ENCODE results near the gene CEMIP.

The CEMIP gene

DNA sequence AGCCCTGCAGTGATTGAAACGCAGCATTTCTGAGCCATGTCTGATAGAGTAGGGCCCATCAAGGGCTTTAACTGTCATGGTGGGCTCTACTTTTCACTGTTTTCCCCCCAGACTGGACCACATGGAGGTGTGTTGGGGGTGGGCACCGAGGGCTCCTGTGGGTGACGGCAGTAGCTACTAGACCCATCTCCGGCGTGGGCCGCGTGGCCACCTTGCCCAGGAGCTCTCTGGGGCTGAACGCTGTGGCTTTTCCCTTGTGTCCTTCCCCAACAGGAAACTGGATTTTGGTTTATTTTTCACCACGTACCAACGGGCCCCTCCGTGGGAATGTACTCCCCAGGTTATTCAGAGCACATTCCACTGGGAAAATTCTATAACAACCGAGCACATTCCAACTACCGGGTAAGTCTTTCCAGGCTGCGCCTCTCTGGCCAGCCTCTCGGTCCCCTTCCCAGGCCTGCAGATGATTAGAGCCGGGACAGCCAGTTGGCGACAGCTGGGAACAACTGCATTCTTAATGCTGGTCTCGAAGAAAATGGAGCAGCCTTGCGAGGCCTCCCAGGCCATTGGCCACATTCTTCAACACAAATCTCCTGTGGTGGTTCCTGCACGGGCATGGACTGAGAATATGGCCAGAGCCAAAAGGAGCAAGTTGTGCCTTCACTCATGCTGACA lies 142.7 kb downstream of the CEMIP start:
- TF ChIP-seq, protein P1, sequence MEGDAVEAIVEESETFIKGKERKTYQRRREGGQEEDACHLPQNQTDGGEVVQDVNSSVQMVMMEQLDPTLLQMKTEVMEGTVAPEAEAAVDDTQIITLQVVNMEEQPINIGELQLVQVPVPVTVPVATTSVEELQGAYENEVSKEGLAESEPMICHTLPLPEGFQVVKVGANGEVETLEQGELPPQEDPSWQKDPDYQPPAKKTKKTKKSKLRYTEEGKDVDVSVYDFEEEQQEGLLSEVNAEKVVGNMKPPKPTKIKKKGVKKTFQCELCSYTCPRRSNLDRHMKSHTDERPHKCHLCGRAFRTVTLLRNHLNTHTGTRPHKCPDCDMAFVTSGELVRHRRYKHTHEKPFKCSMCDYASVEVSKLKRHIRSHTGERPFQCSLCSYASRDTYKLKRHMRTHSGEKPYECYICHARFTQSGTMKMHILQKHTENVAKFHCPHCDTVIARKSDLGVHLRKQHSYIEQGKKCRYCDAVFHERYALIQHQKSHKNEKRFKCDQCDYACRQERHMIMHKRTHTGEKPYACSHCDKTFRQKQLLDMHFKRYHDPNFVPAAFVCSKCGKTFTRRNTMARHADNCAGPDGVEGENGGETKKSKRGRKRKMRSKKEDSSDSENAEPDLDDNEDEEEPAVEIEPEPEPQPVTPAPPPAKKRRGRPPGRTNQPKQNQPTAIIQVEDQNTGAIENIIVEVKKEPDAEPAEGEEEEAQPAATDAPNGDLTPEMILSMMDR (IDR thresholded peaks at IDR 0.05; ENCODE audit: low read depth, low read length), result no peak

DNA sequence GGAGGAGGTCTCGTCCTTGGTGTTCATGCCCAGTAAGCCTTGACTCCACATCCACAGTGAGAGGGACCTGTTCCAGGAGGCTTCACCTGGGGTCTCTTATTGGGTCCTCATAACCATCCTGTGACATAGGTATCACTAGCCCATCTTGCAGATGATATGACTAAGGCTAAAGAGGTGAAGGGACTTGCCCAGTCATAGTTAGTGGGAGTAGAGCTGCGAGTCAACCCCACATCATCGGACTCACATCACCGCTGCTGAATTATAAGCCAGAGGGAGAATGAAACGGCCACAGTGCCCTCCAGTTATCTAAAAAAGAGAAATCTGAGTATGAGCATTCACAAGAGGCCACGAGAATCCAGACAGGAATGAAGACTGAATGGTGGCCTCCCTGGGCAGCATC lies 144.5 kb downstream of the CEMIP start:
- DNase-seq (ENCODE audit: low read depth in 2 of 2), result no peak

More for the DNA sequence above, 142.7 kb downstream of the CEMIP start:
- no peak for DNase-seq (ENCODE audit: low read depth in 2 of 2)
- no peak overlapping the region for H3K4me3 ChIP-seq (replicated peaks in 1 of 2; ENCODE audit: low read depth in 2 of 2, low read length in 2 of 2)

DNA sequence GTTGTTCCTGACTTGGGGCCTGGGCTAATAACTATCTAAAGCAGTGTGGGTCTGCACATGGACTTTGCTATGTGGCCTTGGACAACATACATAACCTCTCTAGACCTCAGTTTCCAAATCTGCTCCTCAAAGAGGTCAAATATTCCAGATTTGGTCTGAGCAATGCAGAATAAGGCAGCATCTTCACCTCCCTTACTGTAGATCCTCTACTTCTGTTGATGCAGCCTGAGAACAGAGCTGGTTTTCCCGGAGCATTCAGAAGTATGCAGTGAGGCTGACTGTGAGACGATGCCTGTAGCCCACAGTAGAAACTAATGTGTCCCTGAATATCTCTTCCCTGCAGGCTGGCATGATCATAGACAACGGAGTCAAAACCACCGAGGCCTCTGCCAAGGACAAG lies 145.1 kb downstream of the CEMIP start:
- DNase-seq (ENCODE audit: low read depth in 2 of 2), result no peak
- TF ChIP-seq, protein P1 (IDR thresholded peaks at IDR 0.05; ENCODE audit: low read depth, low read length), result no peak
- no peak overlapping the region for H3K4me3 ChIP-seq (replicated peaks in 1 of 2; ENCODE audit: low read depth in 2 of 2, low read length in 2 of 2)

More for the DNA sequence above, 144.5 kb downstream of the CEMIP start:
- TF ChIP-seq, protein P1 (IDR thresholded peaks at IDR 0.05; ENCODE audit: low read depth, low read length), result no peak
- no peak overlapping the region for H3K4me3 ChIP-seq (replicated peaks in 1 of 2; ENCODE audit: low read depth in 2 of 2, low read length in 2 of 2)

- H3K4me3 ChIP-seq (replicated peaks in 1 of 2; ENCODE audit: low read depth in 2 of 2, low read length in 2 of 2), result no peak overlapping the region
- TF ChIP-seq, protein P1 (IDR thresholded peaks at IDR 0.05; ENCODE audit: low read depth, low read length), result no peak
- DNase-seq (ENCODE audit: low read depth in 2 of 2), result no peak
Observed at GRCh38 chr15:80925597-80926059, 146.5 kb downstream of the CEMIP start.

GRCh38 chr15:80926126-80926525 lies 147.0 kb downstream of the CEMIP start:
- TF ChIP-seq, protein P1 (IDR thresholded peaks at IDR 0.05; ENCODE audit: low read depth, low read length), result no peak
- H3K4me3 ChIP-seq (replicated peaks in 1 of 2; ENCODE audit: low read depth in 2 of 2, low read length in 2 of 2), result no peak overlapping the region
- no peak for DNase-seq (ENCODE audit: low read depth in 2 of 2)

DNA sequence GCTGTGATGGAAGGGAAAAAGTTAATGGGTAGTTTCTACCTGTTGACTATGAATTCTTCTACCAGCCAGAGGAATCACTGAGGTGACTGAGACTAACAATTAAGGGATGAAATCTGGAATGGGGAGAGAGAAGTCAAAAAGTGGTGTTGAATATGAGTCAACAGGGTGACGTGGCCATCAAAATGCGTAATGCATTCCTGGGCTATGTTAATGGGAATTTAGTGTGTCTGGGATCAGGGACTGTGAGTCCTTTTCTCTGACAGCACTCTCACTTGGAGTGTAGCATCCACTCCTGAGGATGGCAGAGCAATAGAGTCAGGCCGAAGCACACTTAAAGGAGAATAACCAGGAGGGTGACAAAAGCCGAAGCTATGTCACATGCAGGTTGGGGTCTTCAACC lies 150.1 kb downstream of the CEMIP start:
- TF ChIP-seq, protein P1 (IDR thresholded peaks at IDR 0.05; ENCODE audit: low read depth, low read length), result no peak
- DNase-seq (ENCODE audit: low read depth in 2 of 2), result peak in 1 of 2 donors; percentile 80
- no peak overlapping the region for H3K4me3 ChIP-seq (replicated peaks in 1 of 2; ENCODE audit: low read depth in 2 of 2, low read length in 2 of 2)

- H3K4me3 ChIP-seq (replicated peaks in 1 of 2; ENCODE audit: low read depth in 2 of 2, low read length in 2 of 2), result no peak overlapping the region
- TF ChIP-seq, protein P1 (IDR thresholded peaks at IDR 0.05; ENCODE audit: low read depth, low read length), result no peak
- no peak for DNase-seq (ENCODE audit: low read depth in 2 of 2)
Observed at GRCh38 chr15:80929689-80930088, 150.5 kb downstream of the CEMIP start.

All from cardiac fibroblast (primary cell).